ENCODE results near the gene ZIC5. TPM values are rescaled to one million over a fixed set of nuclear protein-coding genes. Genes with fewer than 3 reads are reported as not detected.

Gene ZIC5
- total and polyA plus RNA-seq, 9 of the 15 experiments (the other 6 are each of a cell fraction or from before 2014, with no cell fraction given) = 0.57 to 2.0 (median 1.1) TPM

- TF ChIP-seq ZNF830 (CRISPR knock-in tag; IDR thresholded peaks at IDR 0.05) = no peak
- peak; percentile 55 for TF ChIP-seq RBFOX2 (IDR thresholded peaks at IDR 0.05; ENCODE audit: low read depth, low read length)
- no peak overlapping the region for H3K27ac ChIP-seq (ENCODE audit: extremely low read depth, low read depth, low read length)
- H3K9ac ChIP-seq (ENCODE audit: insufficient read depth in 1 of 2, low read depth in 2 of 2, low read length in 2 of 2) = peak overlapping the region in 1 of 2 experiments; percentile 65; a peak in 2 of 4 replicates
- in situ Hi-C loops (cut with MboI) = no loop called here
- ATAC-seq (no peak), DNase-seq (ENCODE audit: extremely low read depth in 1 of 4, low spot score in 3 of 4) (peak in 1 of 4 experiments; percentile 5), FAIRE-seq (no peak)
- H3K4me2 ChIP-seq (ENCODE audit: insufficient read depth, low read length) = 0 out of 2 replicates have a peak overlapping the region, but pooled peaks have one; percentile 85
- no peaks in the 10 kb centered on the region for H3K9me1 ChIP-seq (ENCODE audit: control insufficient read depth, insufficient read depth, low read length)
- H3K79me2 ChIP-seq (ENCODE audit: control insufficient read depth, insufficient read depth, low read length) = peaks cover 31% of the 10 kb centered on the region
- peaks cover 5 to 41% of the 10 kb centered on the region in 2 experiments; a peak in 3 of 5 replicates for H3K4me1 ChIP-seq (replicated peaks in 1 of 2; ENCODE audit: control insufficient read depth in 2 of 2, insufficient read depth in 2 of 2, low read length in 2 of 2)
- no peak overlapping the region for H2AFZ ChIP-seq (ENCODE audit: low read depth, low read length)
- H4K20me1 ChIP-seq (replicated peaks; ENCODE audit: control insufficient read depth, insufficient read depth, low read length) = no peaks in the 10 kb centered on the region
- WGBS (ENCODE audit: insufficient coverage, low coverage, missing lambda C conversion rate) = 82% methylated on average over 21 of the region's 44 CpGs
- peak overlapping the region; percentile 59; the same call in 1 of the 2 replicates for H3K4me3 ChIP-seq
- POLR2A ChIA-PET = interaction anchor here (0.7 kb wide), 1 partner anchor 13 kb away, joined by 3 read pairs; no protein-coding TSS in a partner anchor
- CTCF ChIA-PET (ENCODE audit: low intra/inter-chr PET ratio) = no interaction called here
- peaks cover 14% of the 10 kb centered on the region; the same call in 1 of the 3 replicates for H3K36me3 ChIP-seq (ENCODE audit: control insufficient read depth, insufficient read depth, low read length)
- no peaks in the 10 kb centered on the region for H3K27me3 ChIP-seq (ENCODE audit: control insufficient read depth in 2 of 2, insufficient read depth in 2 of 2, low read length in 2 of 2)
- no peaks in the 10 kb centered on the region for H3K9me3 ChIP-seq (replicated peaks; ENCODE audit: control insufficient read depth, insufficient read depth, low read depth, low read length)
- intact Hi-C loops (cut with micrococcal nuclease) = loop anchor here (5.0 kb wide), 1 partner anchor 253 kb away; no protein-coding TSS in a partner anchor
- BruUV-seq (replicated peaks) = no TSS peak
These were observed 13.1 kb upstream of the ZIC5 start for GRCh38 chr13:99984461-99985240.

Measured in K562 (cell line).